A549 (cell line): ENCODE results near the gene PARD6B. TPM values are rescaled to one million over a fixed set of nuclear protein-coding genes. Genes with fewer than 3 reads are reported as not detected.
A peak's percentile ranks its signal among the peaks of the same experiment; 100 is the strongest.

Experiments
- ATAC-seq, 2 experiments: fragments of 200-7000 bp in 1 of 2; fragments of >200 bp in 1 of 2; cut with Nextera tagmentation in 1 of 2; cut with Tn5 transposase in 1 of 2; 3 replicates each; pipeline versions ENCODE4 v1.8.0 to v1.9.1; 2018 to 2020; ENCODE audit warnings: mild to moderate bottlenecking in 1 of 2, moderate library complexity in 1 of 2
- CTCF ChIA-PET: fragments of 300-600 bp; sonication (Branson Sonifier 250); formaldehyde crosslinking; extraction: SDS; loops from one replicate; lab custom pipeline; 2021; ENCODE audit warnings: antibody characterized with exemption, inconsistent platforms; lab: Yijun Ruan, JAX
- POLR2A ChIA-PET: fragments of 350-600 bp; formaldehyde crosslinking; extraction: SDS; loops from one replicate; lab custom pipeline; 2021; ENCODE audit warnings: antibody characterized with exemption, inconsistent platforms; lab: Yijun Ruan, JAX
- DNase-seq, 2 experiments: peaks; one replicate each; pipeline versions ENCODE4 v3.0.0 to v3.0.0-alpha.2; 2011 to 2016; ENCODE audit warnings: low read depth in 1 of 2, low spot score in 1 of 2
- FAIRE-seq: peaks from 2 replicates; lab custom pipeline; 2011; peaks lifted over from hg19 to GRCh38; lab: Jason Lieb, UNC
- H3K27ac ChIP-seq, 2 experiments: fragments of >200 bp; sonication (Bioruptor Twin); formaldehyde crosslinking; 3 replicates each; pipeline ENCODE4 v1.5.1; 2016 to 2017
- H3K4me1 ChIP-seq: fragments of >200 bp; sonication (Bioruptor Twin); formaldehyde crosslinking; 3 replicates; pipeline ENCODE4 v1.6.1; 2016
- H3K4me2 ChIP-seq: fragments of >200 bp; sonication (Bioruptor Twin); formaldehyde crosslinking; 3 replicates; pipeline ENCODE4 v1.6.1; 2016
- H3K4me3 ChIP-seq: fragments of >200 bp; sonication (Bioruptor Twin); formaldehyde crosslinking; 3 replicates; pipeline ENCODE4 v1.5.1; 2016
- H3K9me3 ChIP-seq: fragments of >200 bp; sonication (Bioruptor Twin); formaldehyde crosslinking; 3 replicates; pipeline ENCODE4 v1.6.1; 2016
- CBX2 ChIP-seq: fragments of 200-600 bp; sonication (generic); IDR thresholded peaks from 2 replicates; pipeline ENCODE4 v1.6.1; 2016; ENCODE audit warnings: low read depth, mild to moderate bottlenecking, borderline replicate concordance
- CEBPB ChIP-seq, 2 experiments: fragments of >200 bp in 1 of 2; sonication (Bioruptor Twin) in 1 of 2; formaldehyde crosslinking in 1 of 2; IDR thresholded peaks; 2 replicates each; pipeline ENCODE4 v1.6.1; 2012 to 2016
- CHD4 ChIP-seq: fragments of 200-600 bp; sonication (generic); IDR thresholded peaks from 2 replicates; pipeline ENCODE4 v1.6.1; 2016; ENCODE audit warnings: antibody characterized with exemption, mild to moderate bottlenecking, borderline replicate concordance
- CTCF ChIP-seq: fragments of >200 bp; sonication (Bioruptor Twin); formaldehyde crosslinking; IDR thresholded peaks from 3 replicates; pipeline ENCODE4 v1.5.1; 2016
- EHMT2 ChIP-seq: fragments of 200-600 bp; sonication (generic); IDR thresholded peaks from 2 replicates; pipeline ENCODE4 v1.6.1; 2016; ENCODE audit warnings: antibody characterized with exemption, low read depth, mild to moderate bottlenecking, moderate library complexity
- FOSB ChIP-seq: fragments of 250-450 bp; sonication (Bioruptor Pico); IDR thresholded peaks from 2 replicates; pipeline ENCODE4 v1.5.0; 2020; ENCODE audit warnings: mild to moderate bottlenecking, moderate library complexity
- FOSL2 ChIP-seq, 2 experiments: fragments of 450-650 bp in 1 of 2; fragments of >200 bp in 1 of 2; sonication (Bioruptor Twin) in 1 of 2; formaldehyde crosslinking; IDR thresholded peaks; 2 replicates each; pipeline versions ENCODE4 v1.5.0 to v1.6.1; 2016 to 2020; ENCODE audit warnings: mild to moderate bottlenecking in 1 of 2, moderate library complexity in 1 of 2
- FOXS1 ChIP-seq: fragments of 250-450 bp; sonication (Bioruptor Pico); IDR thresholded peaks from 2 replicates; pipeline ENCODE4 v1.5.0; 2020; ENCODE audit warnings: mild to moderate bottlenecking, moderate library complexity
- HES2 ChIP-seq: fragments of >200 bp; sonication (Bioruptor Twin); formaldehyde crosslinking; IDR thresholded peaks from 2 replicates; pipeline ENCODE4 v1.6.1; 2016
- HEYL ChIP-seq: fragments of 250-450 bp; sonication (Bioruptor Pico); IDR thresholded peaks from 2 replicates; pipeline ENCODE4 v1.8.0; 2021; ENCODE audit warnings: mild to moderate bottlenecking, moderate library complexity
- JUNB ChIP-seq: fragments of >200 bp; sonication (Bioruptor Twin); formaldehyde crosslinking; IDR thresholded peaks from 2 replicates; pipeline ENCODE4 v1.6.1; 2016
- MYC ChIP-seq: IDR thresholded peaks from 2 replicates; pipeline ENCODE4 v1.6.1; 2012; ENCODE audit warnings: mild to moderate bottlenecking, inconsistent platforms, low read length, improper control_type of control experiment, borderline replicate concordance
- POLR2A ChIP-seq: IDR thresholded peaks from 2 replicates; pipeline ENCODE4 v1.6.1; 2012; ENCODE audit warnings: mild to moderate bottlenecking, low read length
- RAD21 ChIP-seq, 2 experiments: fragments of >200 bp in 1 of 2; sonication (Bioruptor Twin) in 1 of 2; formaldehyde crosslinking in 1 of 2; IDR thresholded peaks in 1 of 2; conservative IDR thresholded peaks in 1 of 2; 2 replicates in 1 of 2; 3 replicates in 1 of 2; pipeline ENCODE4 v1.6.1; 2012 to 2018; ENCODE audit warnings: inconsistent platforms in 1 of 2
- RARB ChIP-seq: fragments of 250-450 bp; sonication (Bioruptor Pico); IDR thresholded peaks from 2 replicates; pipeline ENCODE4 v1.8.0; 2021; ENCODE audit warnings: mild to moderate bottlenecking, moderate library complexity
- TP53 ChIP-seq: fragments of 250-450 bp; sonication (Bioruptor Pico); IDR thresholded peaks from 2 replicates; pipeline ENCODE4 v1.5.0; 2021; ENCODE audit warnings: mild to moderate bottlenecking, moderate library complexity
- USF2 ChIP-seq: fragments of 450-650 bp; IDR thresholded peaks from 2 replicates; pipeline ENCODE4 v1.6.1; 2014; ENCODE audit warnings: antibody characterized with exemption
- ZC3H11A ChIP-seq: fragments of 450-650 bp; IDR thresholded peaks from 2 replicates; pipeline ENCODE4 v1.6.1; 2014; ENCODE audit warnings: antibody characterized with exemption, mild to moderate bottlenecking
- WGBS: methylation state at CpG from one replicate; pipeline ENCODE4 v1.1.6; 2017; ENCODE audit errors: missing lambda C conversion rate; 5-methylcytosine and 5-hydroxymethylcytosine counted together
- polyA plus RNA-seq, 4 experiments: library from polyadenylated mRNA; depleted of rRNA in 3 of 4; stranded (reverse); fragments of >200 nt; fragmentation: RNase III in 1 of 4; extraction: RNeasy Plus Mini Kit Qiagen cat#74134 plus additional on column Dnase treatment in 1 of 4; gene quantifications; 2 replicates in 3 of 4; 3 replicates in 1 of 4; pipeline ENCODE4 v1.2.3, GENCODE V29; 2011 to 2017
- TF ChIP-seq, protein P1 (sequence below): fragments of 150-350 bp; IDR thresholded peaks from 2 replicates; pipeline ENCODE4 v1.6.1; 2014; ENCODE audit warnings: low read depth, mild to moderate bottlenecking, low read length
- TF ChIP-seq, protein P2 (sequence below): fragments of 250-450 bp; sonication (Bioruptor Pico); IDR thresholded peaks from 2 replicates; pipeline ENCODE4 v1.5.0; 2021; ENCODE audit warnings: mild to moderate bottlenecking, moderate library complexity, borderline replicate concordance
- TF ChIP-seq, protein P3 (sequence below): IDR thresholded peaks from 2 replicates; pipeline ENCODE4 v1.6.1; 2012; ENCODE audit warnings: low read depth, borderline replicate concordance

Gene PARD6B
- polyA plus RNA-seq, 2 of the 4 experiments (the other 2 are of a cell fraction), result 3.1 to 6.4 TPM

- TF ChIP-seq EHMT2 (no peak), POLR2A (no peak)
Measured at GRCh38 chr20:50786703-50787102, 55.3 kb downstream of the PARD6B start (continued).

DNA sequence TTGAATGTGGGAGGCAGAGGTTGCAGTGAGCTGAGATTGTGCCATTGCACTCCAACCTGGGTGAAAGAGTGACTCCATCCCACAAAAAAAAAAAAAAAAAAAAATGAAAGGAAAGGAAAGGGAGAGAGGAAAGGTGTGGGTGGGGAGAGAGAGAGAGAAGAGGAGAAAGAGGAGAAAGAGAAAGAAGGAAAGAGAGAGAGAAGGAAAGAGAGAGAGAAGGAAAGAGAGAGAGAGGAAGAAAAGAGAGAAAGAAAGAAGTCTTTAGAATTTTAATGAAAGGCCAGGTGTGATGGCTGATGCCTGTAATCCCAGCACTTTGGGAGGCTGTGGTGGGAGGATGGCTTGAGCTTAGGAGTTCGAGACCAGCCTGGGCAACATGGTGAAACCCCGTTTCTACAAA, 55.8 kb downstream of the PARD6B start:
- H3K4me1 ChIP-seq, result peaks cover 29% of the 10 kb centered on the region
- H3K9me3 ChIP-seq, result no peaks in the 10 kb centered on the region
- H3K4me2 ChIP-seq, result peak overlapping the region; percentile 73; the same call in 1 of the 3 replicates
- WGBS, result 100% methylated on average over 2 of the region's 2 CpGs
- ChIA-PET POLR2A (no interaction called here), CTCF (interaction anchor here (0.6 to 15.3 kb wide), 31 partner anchors 7 to 544 kb away, joined by 3 to 347 read pairs (median 5); partner anchors contain the start of gene BCAS4)
- peak overlapping the region; percentile 90 for H3K27ac ChIP-seq
- DNase-seq, result no peak
- FAIRE-seq, result no peak
- TF ChIP-seq ZC3H11A, result no peak
- TF ChIP-seq CEBPB (IDR thresholded peaks at IDR 0.05), result no peak
- TF ChIP-seq MYC, result no peak
- TF ChIP-seq, protein P1, sequence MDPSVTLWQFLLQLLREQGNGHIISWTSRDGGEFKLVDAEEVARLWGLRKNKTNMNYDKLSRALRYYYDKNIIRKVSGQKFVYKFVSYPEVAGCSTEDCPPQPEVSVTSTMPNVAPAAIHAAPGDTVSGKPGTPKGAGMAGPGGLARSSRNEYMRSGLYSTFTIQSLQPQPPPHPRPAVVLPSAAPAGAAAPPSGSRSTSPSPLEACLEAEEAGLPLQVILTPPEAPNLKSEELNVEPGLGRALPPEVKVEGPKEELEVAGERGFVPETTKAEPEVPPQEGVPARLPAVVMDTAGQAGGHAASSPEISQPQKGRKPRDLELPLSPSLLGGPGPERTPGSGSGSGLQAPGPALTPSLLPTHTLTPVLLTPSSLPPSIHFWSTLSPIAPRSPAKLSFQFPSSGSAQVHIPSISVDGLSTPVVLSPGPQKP, result no peak
- no peak for TF ChIP-seq USF2
- TF ChIP-seq CBX2, result no peak
- no peak for TF ChIP-seq RAD21 (conservative IDR thresholded peaks at IDR 0.05 in 1 of 2, IDR thresholded peaks at IDR 0.05 in 1 of 2)
- TF ChIP-seq, protein P2, sequence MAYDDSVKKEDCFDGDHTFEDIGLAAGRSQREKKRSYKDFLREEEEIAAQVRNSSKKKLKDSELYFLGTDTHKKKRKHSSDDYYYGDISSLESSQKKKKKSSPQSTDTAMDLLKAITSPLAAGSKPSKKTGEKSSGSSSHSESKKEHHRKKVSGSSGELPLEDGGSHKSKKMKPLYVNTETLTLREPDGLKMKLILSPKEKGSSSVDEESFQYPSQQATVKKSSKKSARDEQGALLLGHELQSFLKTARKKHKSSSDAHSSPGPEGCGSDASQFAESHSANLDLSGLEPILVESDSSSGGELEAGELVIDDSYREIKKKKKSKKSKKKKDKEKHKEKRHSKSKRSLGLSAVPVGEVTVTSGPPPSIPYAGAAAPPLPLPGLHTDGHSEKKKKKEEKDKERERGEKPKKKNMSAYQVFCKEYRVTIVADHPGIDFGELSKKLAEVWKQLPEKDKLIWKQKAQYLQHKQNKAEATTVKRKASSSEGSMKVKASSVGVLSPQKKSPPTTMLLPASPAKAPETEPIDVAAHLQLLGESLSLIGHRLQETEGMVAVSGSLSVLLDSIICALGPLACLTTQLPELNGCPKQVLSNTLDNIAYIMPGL (CRISPR knock-in tag), result no peak
- TF ChIP-seq FOXS1 (CRISPR knock-in tag), result no peak
- no peak for TF ChIP-seq CTCF
- no peak for TF ChIP-seq CHD4
- TF ChIP-seq HEYL (CRISPR knock-in tag), result no peak
- no peak for TF ChIP-seq HES2
- TF ChIP-seq, protein P3, sequence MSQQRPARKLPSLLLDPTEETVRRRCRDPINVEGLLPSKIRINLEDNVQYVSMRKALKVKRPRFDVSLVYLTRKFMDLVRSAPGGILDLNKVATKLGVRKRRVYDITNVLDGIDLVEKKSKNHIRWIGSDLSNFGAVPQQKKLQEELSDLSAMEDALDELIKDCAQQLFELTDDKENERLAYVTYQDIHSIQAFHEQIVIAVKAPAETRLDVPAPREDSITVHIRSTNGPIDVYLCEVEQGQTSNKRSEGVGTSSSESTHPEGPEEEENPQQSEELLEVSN, result no peak
- no peak for TF ChIP-seq FOSL2 (IDR thresholded peaks at IDR 0.05)
- TF ChIP-seq FOSL2 (CRISPR knock-in tag; IDR thresholded peaks at IDR 0.05), result no peak
- TF ChIP-seq JUNB, result no peak
- TF ChIP-seq TP53 (CRISPR knock-in tag), result no peak
- no peak for TF ChIP-seq FOSB (CRISPR knock-in tag)
- TF ChIP-seq RARB, result no peak
- ATAC-seq, result no peak
- no peak overlapping the region for H3K4me3 ChIP-seq
